Measurements from ENCODE around the gene CATSPERE.

The CATSPERE gene

DNA sequence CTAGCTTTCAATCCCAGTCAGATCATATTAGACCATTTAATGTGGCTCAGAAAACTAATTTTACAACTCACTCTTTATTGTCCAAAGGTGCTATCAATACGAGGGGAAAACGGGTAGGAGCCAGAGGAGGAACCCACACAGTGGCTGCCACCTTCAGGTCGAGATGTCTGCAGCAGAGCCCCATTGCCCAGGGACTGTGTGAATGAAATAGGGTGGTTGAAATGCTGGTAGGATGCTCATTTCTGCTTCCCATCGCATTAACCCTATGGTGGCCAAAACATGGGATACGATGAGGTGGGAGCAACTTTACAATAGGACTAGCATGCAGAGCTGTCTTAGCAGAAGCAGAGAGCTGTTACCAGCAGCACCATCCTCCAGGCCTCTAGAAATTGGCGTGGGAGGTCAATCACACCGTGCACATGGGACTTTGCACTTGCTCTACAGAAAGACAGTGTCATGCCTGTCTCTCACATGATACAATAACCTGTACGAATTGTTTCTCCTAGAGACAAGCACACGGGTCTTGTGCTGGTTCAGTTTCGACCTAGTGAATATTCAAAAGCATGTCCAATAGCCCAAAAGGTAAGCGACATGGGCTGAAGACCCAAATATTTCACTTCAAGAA, 122.4 kb downstream of the CATSPERE start:
- Histone ChIP-seq H2AFZ (ENCODE audit: low read length) (no peak overlapping the region), H3K9ac (ENCODE audit: low read depth, low read length, poor library complexity, severe bottlenecking) (no peak overlapping the region), H3K9me2 (replicated peaks; ENCODE audit: low read depth, low read length) (no peaks in the 10 kb centered on the region), H3K9me3 (ENCODE audit: insufficient read depth, low read depth, low read length) (no peaks in the 10 kb centered on the region), H4K20me1 (ENCODE audit: insufficient read depth, low read length, poor library complexity, severe bottlenecking) (no peaks in the 10 kb centered on the region), H3K4me1 (ENCODE audit: insufficient read depth, low read length, poor library complexity, severe bottlenecking) (peaks cover 14% of the 10 kb centered on the region), H3F3A (ENCODE audit: low read depth) (no peaks in the 10 kb centered on the region), H3K27me3 (ENCODE audit: insufficient read depth, low read length, poor library complexity, severe bottlenecking) (no peaks in the 10 kb centered on the region), H3K36me3 (ENCODE audit: insufficient read depth, low read length) (no peaks in the 10 kb centered on the region), H3K4me2 (ENCODE audit: low read depth, low read length, poor library complexity, severe bottlenecking) (no peak overlapping the region), H3K79me2 (ENCODE audit: insufficient read depth, low read length) (no peaks in the 10 kb centered on the region), H3K4me3 (ENCODE audit: low read length, poor library complexity, severe bottlenecking) (no peak overlapping the region)
- no peak for TF ChIP-seq EZH2phosphoT487 (IDR thresholded peaks at IDR 0.05; ENCODE audit: borderline replicate concordance)
- TF ChIP-seq, protein P1, sequence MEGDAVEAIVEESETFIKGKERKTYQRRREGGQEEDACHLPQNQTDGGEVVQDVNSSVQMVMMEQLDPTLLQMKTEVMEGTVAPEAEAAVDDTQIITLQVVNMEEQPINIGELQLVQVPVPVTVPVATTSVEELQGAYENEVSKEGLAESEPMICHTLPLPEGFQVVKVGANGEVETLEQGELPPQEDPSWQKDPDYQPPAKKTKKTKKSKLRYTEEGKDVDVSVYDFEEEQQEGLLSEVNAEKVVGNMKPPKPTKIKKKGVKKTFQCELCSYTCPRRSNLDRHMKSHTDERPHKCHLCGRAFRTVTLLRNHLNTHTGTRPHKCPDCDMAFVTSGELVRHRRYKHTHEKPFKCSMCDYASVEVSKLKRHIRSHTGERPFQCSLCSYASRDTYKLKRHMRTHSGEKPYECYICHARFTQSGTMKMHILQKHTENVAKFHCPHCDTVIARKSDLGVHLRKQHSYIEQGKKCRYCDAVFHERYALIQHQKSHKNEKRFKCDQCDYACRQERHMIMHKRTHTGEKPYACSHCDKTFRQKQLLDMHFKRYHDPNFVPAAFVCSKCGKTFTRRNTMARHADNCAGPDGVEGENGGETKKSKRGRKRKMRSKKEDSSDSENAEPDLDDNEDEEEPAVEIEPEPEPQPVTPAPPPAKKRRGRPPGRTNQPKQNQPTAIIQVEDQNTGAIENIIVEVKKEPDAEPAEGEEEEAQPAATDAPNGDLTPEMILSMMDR (conservative IDR thresholded peaks at IDR 0.05; ENCODE audit: low read length): no peak

DNA sequence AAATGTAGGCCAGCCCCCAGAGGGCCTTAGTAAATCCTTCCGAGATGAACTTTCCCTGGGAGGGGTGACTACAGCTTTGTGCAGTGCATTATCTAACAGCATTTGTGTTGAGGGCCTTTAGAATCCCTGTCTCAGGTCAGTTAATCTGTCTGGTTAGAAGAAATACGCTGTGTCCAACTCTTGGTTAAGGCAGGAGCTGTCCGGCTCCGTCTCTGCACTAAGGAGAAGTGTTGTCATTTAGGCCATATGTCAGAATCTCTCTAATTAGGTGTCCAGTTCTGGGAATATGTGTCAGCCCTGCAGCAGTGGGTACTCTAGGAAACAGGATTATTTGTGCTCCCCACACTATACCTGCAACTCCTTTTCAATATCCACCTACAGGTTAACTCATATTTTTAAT, 124.8 kb downstream of the CATSPERE start:
- no peak for TF ChIP-seq EZH2phosphoT487 (IDR thresholded peaks at IDR 0.05; ENCODE audit: borderline replicate concordance)
- TF ChIP-seq, protein P1 (conservative IDR thresholded peaks at IDR 0.05; ENCODE audit: low read length): no peak
- peaks cover 14% of the 10 kb centered on the region for H3K4me1 ChIP-seq (ENCODE audit: insufficient read depth, low read length, poor library complexity, severe bottlenecking)
- H2AFZ ChIP-seq (ENCODE audit: low read length): no peak overlapping the region
- no peaks in the 10 kb centered on the region for H4K20me1 ChIP-seq (ENCODE audit: insufficient read depth, low read length, poor library complexity, severe bottlenecking)
- H3K79me2 ChIP-seq (ENCODE audit: insufficient read depth, low read length): no peaks in the 10 kb centered on the region
- no peaks in the 10 kb centered on the region for H3K36me3 ChIP-seq (ENCODE audit: insufficient read depth, low read length)
- H3K9me3 ChIP-seq (ENCODE audit: insufficient read depth, low read depth, low read length): no peaks in the 10 kb centered on the region; the same call in 1 of the 2 replicates
- no peak overlapping the region for H3K4me3 ChIP-seq (ENCODE audit: low read length, poor library complexity, severe bottlenecking)
- no peaks in the 10 kb centered on the region for H3F3A ChIP-seq (ENCODE audit: low read depth)
- H3K9me2 ChIP-seq (replicated peaks; ENCODE audit: low read depth, low read length): no peaks in the 10 kb centered on the region
- no peak overlapping the region for H3K9ac ChIP-seq (ENCODE audit: low read depth, low read length, poor library complexity, severe bottlenecking)
- no peak overlapping the region for H3K4me2 ChIP-seq (ENCODE audit: low read depth, low read length, poor library complexity, severe bottlenecking)
- no peaks in the 10 kb centered on the region for H3K27me3 ChIP-seq (ENCODE audit: insufficient read depth, low read length, poor library complexity, severe bottlenecking)

DNA sequence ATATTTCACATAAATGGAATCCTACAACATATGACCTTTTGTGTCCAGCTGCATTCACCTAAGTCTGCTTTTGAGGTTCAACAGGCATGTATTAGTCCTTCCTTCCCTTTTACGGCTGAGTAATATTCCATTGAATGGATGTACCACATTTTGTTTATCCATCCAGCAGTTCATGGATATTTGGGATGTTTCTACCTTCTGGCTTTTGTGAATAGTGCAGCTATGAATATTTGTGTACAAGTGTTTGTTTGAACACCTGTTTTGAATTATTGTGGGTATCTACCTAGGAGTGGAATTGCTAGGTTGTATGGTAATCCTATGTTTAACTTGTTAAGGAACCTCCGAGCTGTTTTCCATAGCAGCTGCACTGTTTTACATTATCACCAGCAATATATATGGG, 129.6 kb downstream of the CATSPERE start:
- Histone ChIP-seq H3K27me3 (ENCODE audit: insufficient read depth, low read length, poor library complexity, severe bottlenecking) (no peaks in the 10 kb centered on the region), H3F3A (ENCODE audit: low read depth) (no peaks in the 10 kb centered on the region), H3K4me1 (ENCODE audit: insufficient read depth, low read length, poor library complexity, severe bottlenecking) (peaks cover 1% of the 10 kb centered on the region), H3K9me3 (ENCODE audit: insufficient read depth, low read depth, low read length) (no peaks in the 10 kb centered on the region; the same call in 1 of the 2 replicates), H3K79me2 (ENCODE audit: insufficient read depth, low read length) (no peaks in the 10 kb centered on the region), H3K36me3 (ENCODE audit: insufficient read depth, low read length) (no peaks in the 10 kb centered on the region), H2AFZ (ENCODE audit: low read length) (no peak overlapping the region), H4K20me1 (ENCODE audit: insufficient read depth, low read length, poor library complexity, severe bottlenecking) (no peaks in the 10 kb centered on the region), H3K9me2 (replicated peaks; ENCODE audit: low read depth, low read length) (no peaks in the 10 kb centered on the region), H3K9ac (ENCODE audit: low read depth, low read length, poor library complexity, severe bottlenecking) (no peak overlapping the region), H3K4me3 (ENCODE audit: low read length, poor library complexity, severe bottlenecking) (no peak overlapping the region), H3K4me2 (ENCODE audit: low read depth, low read length, poor library complexity, severe bottlenecking) (no peak overlapping the region)
- no peak for TF ChIP-seq EZH2phosphoT487 (IDR thresholded peaks at IDR 0.05; ENCODE audit: borderline replicate concordance)
- TF ChIP-seq, protein P1 (conservative IDR thresholded peaks at IDR 0.05; ENCODE audit: low read length): no peak

Data from Loucy (cell line).